SK-N-SH (cell line): ENCODE results near the gene KIF1A.

ENCODE experiments used
- CHD2 ChIP-seq: fragments of 150-350 bp; IDR thresholded peaks from 2 replicates; pipeline ENCODE4 v1.6.1; 2018; ENCODE audit warnings: low read length; ENCODE audit not compliant: partially characterized antibody
- ELF1 ChIP-seq: IDR thresholded peaks from 2 replicates; pipeline ENCODE4 v1.4.0; 2012
- EP300 ChIP-seq, 2 experiments: IDR thresholded peaks; 2 replicates each; pipeline versions ENCODE4 v1.4.0 to v1.6.1; 2012; ENCODE audit warnings: borderline replicate concordance in 1 of 2, low read depth in 1 of 2, low read length in 1 of 2
- EZH2phosphoT487 ChIP-seq: fragments of 200-600 bp; sonication (generic); IDR thresholded peaks from 2 replicates; pipeline ENCODE4 v1.6.1; 2017; ENCODE audit warnings: low read depth, mixed run types, mild to moderate bottlenecking, antibody characterized with exemption, moderate library complexity, borderline replicate concordance
- MXI1 ChIP-seq: IDR thresholded peaks from 2 replicates; pipeline ENCODE4 v1.6.1; 2012; ENCODE audit warnings: mild to moderate bottlenecking, low read depth, low read length, improper control_type of control experiment
- POLR2AphosphoS5 ChIP-seq: IDR thresholded peaks from 2 replicates; pipeline ENCODE4 v1.6.1; 2012; ENCODE audit warnings: low read depth, low read length
- RCOR1 ChIP-seq: fragments of 150-350 bp; IDR thresholded peaks from 2 replicates; pipeline ENCODE4 v1.6.1; 2017; ENCODE audit warnings: antibody characterized with exemption, low read length
- SIN3A ChIP-seq: IDR thresholded peaks from 2 replicates; pipeline ENCODE4 v1.6.1; 2012; ENCODE audit warnings: low read depth, mild to moderate bottlenecking, low read length, moderate library complexity, borderline replicate concordance
- YY1 ChIP-seq: IDR thresholded peaks from 2 replicates; pipeline ENCODE4 v1.4.0; 2012; ENCODE audit warnings: low read depth, mild to moderate bottlenecking
- TF ChIP-seq, protein P1 (sequence below): fragments of 200-600 bp; sonication (generic); IDR thresholded peaks from 2 replicates; pipeline ENCODE4 v1.6.1; 2017; ENCODE audit warnings: antibody characterized with exemption, mild to moderate bottlenecking, moderate library complexity
- TF ChIP-seq, protein P2 (sequence below): IDR thresholded peaks from 2 replicates; pipeline ENCODE4 v1.6.1; 2012; ENCODE audit warnings: mild to moderate bottlenecking, low read depth, low read length, moderate library complexity

DNA sequence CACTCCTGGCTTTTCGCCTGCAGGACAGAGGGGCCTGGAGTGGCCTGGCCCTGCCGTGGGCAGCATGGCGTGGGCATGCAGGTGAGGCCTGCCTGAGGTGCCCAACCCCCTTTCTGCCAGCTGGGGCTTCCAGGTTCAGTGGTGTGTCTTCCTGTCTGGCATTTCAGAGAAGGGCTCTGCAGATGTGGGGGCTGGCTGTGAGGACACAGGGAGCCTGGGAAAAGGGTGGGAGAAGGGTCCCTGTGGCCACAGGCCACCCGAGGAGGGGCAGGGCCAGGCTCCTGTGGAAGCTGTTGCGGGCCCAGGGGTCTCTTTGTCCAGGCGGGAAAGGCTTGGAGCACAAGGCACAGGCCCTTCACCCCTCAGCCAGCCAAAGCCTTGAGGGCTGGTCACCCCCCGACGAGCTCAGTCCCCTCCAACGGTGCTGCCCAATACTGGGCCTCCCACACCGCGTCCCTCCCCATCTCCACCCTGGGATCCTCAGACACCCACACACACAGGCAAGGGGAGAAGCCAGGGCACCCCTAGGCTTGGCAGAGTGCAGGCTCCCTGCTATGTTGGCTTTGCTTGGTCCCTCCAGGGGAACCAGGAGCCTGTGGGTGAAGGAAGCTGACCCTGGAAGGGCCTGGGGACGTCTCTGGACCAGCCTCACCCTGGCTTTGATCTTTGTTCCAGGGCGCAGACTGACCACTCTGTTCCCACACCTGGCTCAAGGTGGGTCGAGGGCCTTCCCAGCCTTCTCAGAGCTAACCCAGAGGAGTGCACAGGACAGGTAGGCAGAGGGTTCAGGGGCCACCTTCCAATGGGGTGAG lies 132.1 kb downstream of the KIF1A start:
- TF ChIP-seq, protein P1, sequence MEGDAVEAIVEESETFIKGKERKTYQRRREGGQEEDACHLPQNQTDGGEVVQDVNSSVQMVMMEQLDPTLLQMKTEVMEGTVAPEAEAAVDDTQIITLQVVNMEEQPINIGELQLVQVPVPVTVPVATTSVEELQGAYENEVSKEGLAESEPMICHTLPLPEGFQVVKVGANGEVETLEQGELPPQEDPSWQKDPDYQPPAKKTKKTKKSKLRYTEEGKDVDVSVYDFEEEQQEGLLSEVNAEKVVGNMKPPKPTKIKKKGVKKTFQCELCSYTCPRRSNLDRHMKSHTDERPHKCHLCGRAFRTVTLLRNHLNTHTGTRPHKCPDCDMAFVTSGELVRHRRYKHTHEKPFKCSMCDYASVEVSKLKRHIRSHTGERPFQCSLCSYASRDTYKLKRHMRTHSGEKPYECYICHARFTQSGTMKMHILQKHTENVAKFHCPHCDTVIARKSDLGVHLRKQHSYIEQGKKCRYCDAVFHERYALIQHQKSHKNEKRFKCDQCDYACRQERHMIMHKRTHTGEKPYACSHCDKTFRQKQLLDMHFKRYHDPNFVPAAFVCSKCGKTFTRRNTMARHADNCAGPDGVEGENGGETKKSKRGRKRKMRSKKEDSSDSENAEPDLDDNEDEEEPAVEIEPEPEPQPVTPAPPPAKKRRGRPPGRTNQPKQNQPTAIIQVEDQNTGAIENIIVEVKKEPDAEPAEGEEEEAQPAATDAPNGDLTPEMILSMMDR, result no peak
- TF ChIP-seq EP300 (IDR thresholded peaks at IDR 0.05; ENCODE audit: borderline replicate concordance in 1 of 2, low read depth in 1 of 2, low read length in 1 of 2), result no peak
- TF ChIP-seq, protein P2, sequence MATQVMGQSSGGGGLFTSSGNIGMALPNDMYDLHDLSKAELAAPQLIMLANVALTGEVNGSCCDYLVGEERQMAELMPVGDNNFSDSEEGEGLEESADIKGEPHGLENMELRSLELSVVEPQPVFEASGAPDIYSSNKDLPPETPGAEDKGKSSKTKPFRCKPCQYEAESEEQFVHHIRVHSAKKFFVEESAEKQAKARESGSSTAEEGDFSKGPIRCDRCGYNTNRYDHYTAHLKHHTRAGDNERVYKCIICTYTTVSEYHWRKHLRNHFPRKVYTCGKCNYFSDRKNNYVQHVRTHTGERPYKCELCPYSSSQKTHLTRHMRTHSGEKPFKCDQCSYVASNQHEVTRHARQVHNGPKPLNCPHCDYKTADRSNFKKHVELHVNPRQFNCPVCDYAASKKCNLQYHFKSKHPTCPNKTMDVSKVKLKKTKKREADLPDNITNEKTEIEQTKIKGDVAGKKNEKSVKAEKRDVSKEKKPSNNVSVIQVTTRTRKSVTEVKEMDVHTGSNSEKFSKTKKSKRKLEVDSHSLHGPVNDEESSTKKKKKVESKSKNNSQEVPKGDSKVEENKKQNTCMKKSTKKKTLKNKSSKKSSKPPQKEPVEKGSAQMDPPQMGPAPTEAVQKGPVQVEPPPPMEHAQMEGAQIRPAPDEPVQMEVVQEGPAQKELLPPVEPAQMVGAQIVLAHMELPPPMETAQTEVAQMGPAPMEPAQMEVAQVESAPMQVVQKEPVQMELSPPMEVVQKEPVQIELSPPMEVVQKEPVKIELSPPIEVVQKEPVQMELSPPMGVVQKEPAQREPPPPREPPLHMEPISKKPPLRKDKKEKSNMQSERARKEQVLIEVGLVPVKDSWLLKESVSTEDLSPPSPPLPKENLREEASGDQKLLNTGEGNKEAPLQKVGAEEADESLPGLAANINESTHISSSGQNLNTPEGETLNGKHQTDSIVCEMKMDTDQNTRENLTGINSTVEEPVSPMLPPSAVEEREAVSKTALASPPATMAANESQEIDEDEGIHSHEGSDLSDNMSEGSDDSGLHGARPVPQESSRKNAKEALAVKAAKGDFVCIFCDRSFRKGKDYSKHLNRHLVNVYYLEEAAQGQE, result no peak
- TF ChIP-seq ELF1, result no peak
- no peak for TF ChIP-seq SIN3A
- no peak for TF ChIP-seq CHD2
- TF ChIP-seq RCOR1, result no peak
- no peak for TF ChIP-seq POLR2AphosphoS5
- no peak for TF ChIP-seq EZH2phosphoT487
- TF ChIP-seq MXI1, result no peak
- TF ChIP-seq YY1, result no peak
